ENCODE measurements around the gene RNF19B. TPM values are rescaled to one million over a fixed set of nuclear protein-coding genes. Genes with fewer than 3 reads are reported as not detected.

Gene RNF19B, protein sequence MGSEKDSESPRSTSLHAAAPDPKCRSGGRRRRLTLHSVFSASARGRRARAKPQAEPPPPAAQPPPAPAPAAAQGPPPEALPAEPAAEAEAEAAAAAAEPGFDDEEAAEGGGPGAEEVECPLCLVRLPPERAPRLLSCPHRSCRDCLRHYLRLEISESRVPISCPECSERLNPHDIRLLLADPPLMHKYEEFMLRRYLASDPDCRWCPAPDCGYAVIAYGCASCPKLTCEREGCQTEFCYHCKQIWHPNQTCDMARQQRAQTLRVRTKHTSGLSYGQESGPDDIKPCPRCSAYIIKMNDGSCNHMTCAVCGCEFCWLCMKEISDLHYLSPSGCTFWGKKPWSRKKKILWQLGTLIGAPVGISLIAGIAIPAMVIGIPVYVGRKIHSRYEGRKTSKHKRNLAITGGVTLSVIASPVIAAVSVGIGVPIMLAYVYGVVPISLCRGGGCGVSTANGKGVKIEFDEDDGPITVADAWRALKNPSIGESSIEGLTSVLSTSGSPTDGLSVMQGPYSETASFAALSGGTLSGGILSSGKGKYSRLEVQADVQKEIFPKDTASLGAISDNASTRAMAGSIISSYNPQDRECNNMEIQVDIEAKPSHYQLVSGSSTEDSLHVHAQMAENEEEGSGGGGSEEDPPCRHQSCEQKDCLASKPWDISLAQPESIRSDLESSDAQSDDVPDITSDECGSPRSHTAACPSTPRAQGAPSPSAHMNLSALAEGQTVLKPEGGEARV
- 10 to 100 TPM; 13.9 to 22.9 (median 17.2) TPM for total RNA-seq

DNA sequence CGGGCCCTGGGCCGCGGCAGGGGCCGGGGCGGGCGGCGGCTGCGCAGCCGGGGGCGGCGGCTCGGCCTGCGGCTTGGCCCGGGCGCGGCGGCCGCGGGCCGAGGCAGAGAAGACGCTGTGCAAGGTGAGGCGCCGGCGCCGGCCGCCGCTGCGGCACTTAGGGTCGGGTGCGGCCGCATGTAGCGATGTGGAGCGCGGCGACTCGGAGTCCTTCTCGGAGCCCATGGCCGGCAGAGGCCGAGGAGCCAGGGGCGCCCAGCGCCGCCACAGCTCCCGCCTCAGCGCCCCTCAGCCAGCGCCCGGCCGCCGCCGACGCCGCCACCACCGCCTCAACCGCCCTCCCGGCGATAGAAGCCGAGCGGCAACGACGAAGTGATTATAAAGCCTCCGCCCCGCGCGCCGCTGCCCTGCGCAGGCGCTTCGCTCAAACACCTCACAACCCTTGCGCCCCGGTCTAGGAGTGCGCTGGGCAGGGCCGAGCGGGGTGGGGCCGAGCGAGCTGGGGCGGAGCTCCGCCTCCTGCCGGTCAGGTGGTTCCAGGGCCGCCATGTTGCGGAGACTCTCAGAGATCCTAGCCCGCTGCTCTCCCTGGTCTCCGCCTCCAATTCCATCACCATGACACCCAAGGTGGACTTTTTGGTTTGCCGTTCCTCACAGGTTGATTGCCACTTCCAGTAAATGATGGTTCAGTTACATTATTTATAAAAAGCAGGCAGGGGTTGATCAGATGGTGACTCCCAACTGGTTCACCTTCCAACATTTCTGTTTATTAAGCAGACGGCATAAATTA is at the start of gene RNF19B:
RNF19B (minus strand) TSS at position 349 of the 790 bp plus-strand sequence; CDS start at position 225, 124 bp downstream.
- no peaks in the 10 kb centered on the region for H3K27me3 ChIP-seq
- H3K4me1 ChIP-seq: peaks cover 0 to 40% (median 23%) of the 10 kb centered on the region in 4 donors
- peak; percentile 86 to 89 for DNase-seq (ENCODE audit: low spot score in 2 of 2)
- H3K4me3 ChIP-seq: peak within 1 kb of the TSS; percentile 46 to 97 (median 88)
- TF ChIP-seq POLR2A (IDR thresholded peaks at IDR 0.05): peak; percentile 96 to 98
- TF ChIP-seq, protein P1, sequence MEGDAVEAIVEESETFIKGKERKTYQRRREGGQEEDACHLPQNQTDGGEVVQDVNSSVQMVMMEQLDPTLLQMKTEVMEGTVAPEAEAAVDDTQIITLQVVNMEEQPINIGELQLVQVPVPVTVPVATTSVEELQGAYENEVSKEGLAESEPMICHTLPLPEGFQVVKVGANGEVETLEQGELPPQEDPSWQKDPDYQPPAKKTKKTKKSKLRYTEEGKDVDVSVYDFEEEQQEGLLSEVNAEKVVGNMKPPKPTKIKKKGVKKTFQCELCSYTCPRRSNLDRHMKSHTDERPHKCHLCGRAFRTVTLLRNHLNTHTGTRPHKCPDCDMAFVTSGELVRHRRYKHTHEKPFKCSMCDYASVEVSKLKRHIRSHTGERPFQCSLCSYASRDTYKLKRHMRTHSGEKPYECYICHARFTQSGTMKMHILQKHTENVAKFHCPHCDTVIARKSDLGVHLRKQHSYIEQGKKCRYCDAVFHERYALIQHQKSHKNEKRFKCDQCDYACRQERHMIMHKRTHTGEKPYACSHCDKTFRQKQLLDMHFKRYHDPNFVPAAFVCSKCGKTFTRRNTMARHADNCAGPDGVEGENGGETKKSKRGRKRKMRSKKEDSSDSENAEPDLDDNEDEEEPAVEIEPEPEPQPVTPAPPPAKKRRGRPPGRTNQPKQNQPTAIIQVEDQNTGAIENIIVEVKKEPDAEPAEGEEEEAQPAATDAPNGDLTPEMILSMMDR (IDR thresholded peaks at IDR 0.05): peak; percentile 7 to 72 (median 34)
- TF ChIP-seq EP300 (IDR thresholded peaks at IDR 0.05): peak; percentile 71 to 99
- H3K9me3 ChIP-seq: no peaks in the 10 kb centered on the region
- H3K27ac ChIP-seq: peak within 1 kb of the TSS; percentile 79 to 97 (median 95)
- H3K36me3 ChIP-seq: no peaks in the 10 kb centered on the region
- 2% methylated on average over 41 to 46 of the region's 83 CpGs for whole genome bisulfite sequencing, 2 donors

DNA sequence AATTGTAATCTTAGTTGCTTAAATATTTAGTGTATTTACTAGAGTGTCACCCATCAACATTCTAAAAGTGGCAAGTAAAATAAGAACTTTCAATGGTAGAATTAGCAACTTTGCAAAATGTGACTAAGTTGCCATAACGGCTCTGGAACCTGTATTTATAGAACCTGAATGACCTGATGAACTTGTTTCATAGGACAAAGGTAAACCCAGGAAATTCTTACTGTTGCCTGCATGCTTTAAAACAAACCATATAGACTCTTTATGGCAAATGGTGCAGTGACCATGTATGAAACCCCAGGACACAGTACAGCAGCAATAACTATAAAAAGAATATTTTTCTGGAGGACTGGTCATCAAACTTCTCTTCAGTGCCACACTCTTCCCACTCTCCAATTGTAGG is 49.2 kb upstream of the RNF19B start:
- Histone ChIP-seq H3K9me3 (no peaks in the 10 kb centered on the region), H3K36me3 (peaks cover 0 to 59% (median 12%) of the 10 kb centered on the region in 3 donors), H3K4me1 (peaks cover 2 to 37% (median 23%) of the 10 kb centered on the region in 4 donors), H3K27me3 (no peaks in the 10 kb centered on the region), H3K27ac (no peak overlapping the region), H3K4me3 (no peak overlapping the region)
- TF ChIP-seq POLR2A (IDR thresholded peaks at IDR 0.05): no peak
- no peak for TF ChIP-seq EP300 (IDR thresholded peaks at IDR 0.05)
- TF ChIP-seq, protein P1 (IDR thresholded peaks at IDR 0.05): no peak
- DNase-seq (ENCODE audit: low spot score in 2 of 2): no peak
- 63 to 74% methylated on average over 1 of the region's 1 CpG for WGBS, 2 donors

DNA sequence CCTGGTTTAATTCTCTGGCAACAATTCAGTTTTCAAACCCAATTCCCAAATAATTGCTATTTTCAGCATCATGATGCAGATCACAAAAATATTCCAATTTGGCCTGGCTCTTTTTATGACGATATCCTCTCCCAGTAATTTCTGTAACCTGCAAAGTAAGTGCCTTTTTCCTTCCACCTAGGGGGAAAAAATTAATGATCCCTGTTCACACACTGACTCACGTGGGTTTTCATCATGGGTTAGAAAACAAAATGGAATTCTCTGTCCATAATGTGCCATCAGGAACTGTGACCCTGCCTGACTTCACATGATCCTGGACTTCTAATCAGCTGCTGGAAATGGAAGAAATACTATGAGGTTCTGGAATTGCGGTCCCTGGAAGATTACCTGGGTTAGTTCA is 47.6 kb upstream of the RNF19B start:
- peak overlapping the region; percentile 63 to 93 (median 84) for H3K27ac ChIP-seq
- DNase-seq (ENCODE audit: low spot score in 2 of 2): no peak
- TF ChIP-seq, protein P1 (IDR thresholded peaks at IDR 0.05): no peak
- H3K4me1 ChIP-seq: peaks cover 2 to 41% (median 23%) of the 10 kb centered on the region in 4 donors
- no peaks in the 10 kb centered on the region for H3K27me3 ChIP-seq
- no peak overlapping the region for H3K4me3 ChIP-seq
- H3K36me3 ChIP-seq: peaks cover 0 to 59% (median 5%) of the 10 kb centered on the region in 3 donors
- WGBS, 2 donors: 61 to 67% methylated on average over 3 of the region's 3 CpGs
- H3K9me3 ChIP-seq: no peaks in the 10 kb centered on the region

DNA sequence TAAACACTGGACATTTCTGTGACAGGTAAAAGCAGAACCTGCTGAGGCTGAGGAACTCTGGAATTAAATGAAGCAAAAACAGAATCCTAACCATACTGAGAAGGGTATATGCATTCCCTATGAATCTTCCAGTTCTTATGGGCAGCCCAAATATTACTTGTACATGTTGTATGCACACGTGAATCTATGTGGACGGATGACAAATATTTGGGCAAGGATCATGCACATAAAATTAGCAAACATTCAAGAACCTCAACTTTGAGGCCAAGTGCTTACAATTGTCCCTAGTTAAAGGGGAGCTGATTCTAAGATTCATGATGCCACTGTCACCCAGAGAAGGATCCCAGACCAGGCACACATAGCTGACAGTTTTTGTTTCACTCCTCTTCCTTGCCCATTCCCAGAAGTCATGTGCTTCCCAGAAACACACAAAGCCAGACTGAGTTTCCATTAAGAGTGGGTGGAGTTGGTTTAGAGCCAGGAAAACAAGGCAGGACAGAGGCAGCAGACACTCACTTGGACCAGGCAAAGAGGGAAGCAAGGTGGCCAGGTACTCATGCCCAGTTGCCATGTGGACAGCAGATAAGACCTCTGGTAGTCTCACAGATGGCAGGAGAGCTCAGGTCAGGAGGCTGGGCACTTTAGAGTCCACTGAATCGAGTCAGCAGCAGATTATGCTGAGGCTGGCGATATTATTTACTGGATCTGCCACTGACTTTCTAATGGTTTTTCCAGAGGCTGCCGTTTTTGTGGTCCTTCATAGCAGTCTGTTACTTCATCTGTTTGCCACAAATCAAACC is 46.5 kb upstream of the RNF19B start:
- peaks cover 2 to 52% (median 25%) of the 10 kb centered on the region in 4 donors for H3K4me1 ChIP-seq
- WGBS, 2 donors: 16 to 21% methylated on average over 5 of the region's 5 CpGs
- no peaks in the 10 kb centered on the region for H3K27me3 ChIP-seq
- no peaks in the 10 kb centered on the region for H3K9me3 ChIP-seq
- peaks cover 0 to 54% (median 5%) of the 10 kb centered on the region in 3 donors for H3K36me3 ChIP-seq
- H3K27ac ChIP-seq: peak overlapping the region; percentile 63 to 93 (median 84)
- no peak overlapping the region for H3K4me3 ChIP-seq
- peak; percentile 79 to 93 for TF ChIP-seq EP300 (IDR thresholded peaks at IDR 0.05)
- TF ChIP-seq POLR2A (IDR thresholded peaks at IDR 0.05): no peak
- DNase-seq (ENCODE audit: low spot score in 2 of 2): peak in 1 of 2 donors; percentile 73

All from tibial nerve (tissue), 4 donors.